Ramos (cell line): ENCODE data around the gene ARID3B.

Source experiments
- in situ Hi-C: fragments of 300-500 bp; cut with MboI; formaldehyde crosslinking; loops from one replicate; pipeline ENCODE4 v1.14.3; 2022; ENCODE audit warnings: low sequenced_read_pairs; ENCODE audit not compliant: unreplicated experiment

The ARID3B gene

GRCh38 chr15:74599156-74599555, 58.1 kb downstream of the ARID3B start:
- in situ Hi-C loops, result no loop called here

- in situ Hi-C loops, result no loop called here
Observed at GRCh38 chr15:74603026-74603788, 62.2 kb downstream of the ARID3B start.

GRCh38 chr15:74603789-74604705, 63.0 kb downstream of the ARID3B start:
- in situ Hi-C loops, result no loop called here

GRCh38 chr15:74604983-74605794, 64.2 kb downstream of the ARID3B start:
- in situ Hi-C loops, result no loop called here

- in situ Hi-C loops, result no loop called here
Observed at GRCh38 chr15:74605795-74606150, 64.8 kb downstream of the ARID3B start.

- in situ Hi-C loops, result no loop called here
Observed at GRCh38 chr15:74608786-74609185, 67.8 kb downstream of the ARID3B start.

- in situ Hi-C loops, result no loop called here
Observed at GRCh38 chr15:74609938-74610301, 68.9 kb downstream of the ARID3B start.

GRCh38 chr15:74610302-74610951, 69.4 kb downstream of the ARID3B start:
- in situ Hi-C loops, result no loop called here

GRCh38 chr15:74611341-74611740, 70.3 kb downstream of the ARID3B start:
- in situ Hi-C loops, result no loop called here

- in situ Hi-C loops, result no loop called here
Observed at GRCh38 chr15:74611834-74612233, 70.8 kb downstream of the ARID3B start.

- in situ Hi-C loops, result no loop called here
Observed at GRCh38 chr15:74612677-74613076, 71.7 kb downstream of the ARID3B start.

GRCh38 chr15:74613089-74613952, 72.3 kb downstream of the ARID3B start:
- in situ Hi-C loops, result no loop called here

GRCh38 chr15:74613953-74614743, 73.1 kb downstream of the ARID3B start:
- in situ Hi-C loops, result no loop called here

GRCh38 chr15:74614744-74615507, 73.9 kb downstream of the ARID3B start:
- in situ Hi-C loops, result no loop called here

GRCh38 chr15:74615508-74616365, 74.7 kb downstream of the ARID3B start, which contains the start of gene CLK3:
TSS of gene CLK3 (plus strand) at chr15:74615836. CDS start at chr15:74619197, 3,361 bp downstream.
- in situ Hi-C loops, result no loop called here

GRCh38 chr15:74616366-74616939, 75.4 kb downstream of the ARID3B start:
- in situ Hi-C loops, result no loop called here
